Liver (tissue), 9 donors: ENCODE results near the gene DOCK10. TPM values are rescaled to one million over a fixed set of nuclear protein-coding genes. Genes with fewer than 3 reads are reported as not detected.

Experiments
- DNase-seq: peaks from one replicate; pipeline ENCODE4 v3.0.0-alpha.2; 2017; ENCODE audit warnings: low spot score
- H3K27ac ChIP-seq, 2 donors: one replicate each; pipeline ENCODE4 v1.7.0; 2013; ENCODE audit warnings: inconsistent platforms in 2 of 2, low read length in 2 of 2, control low read depth in 1 of 2, low read depth in 1 of 2, mild to moderate bottlenecking in 1 of 2
- H3K27me3 ChIP-seq, 4 donors: one replicate each; pipeline versions ENCODE4 v1.6.1 to v1.7.0; 2013; ENCODE audit warnings: low read length in 3 of 4, inconsistent platforms in 1 of 4, mild to moderate bottlenecking in 1 of 4, moderate library complexity in 1 of 4; ENCODE audit not compliant: control insufficient read depth in 4 of 4, insufficient read depth in 4 of 4
- H3K36me3 ChIP-seq, 4 donors: one replicate each; pipeline versions ENCODE4 v1.6.1 to v1.7.0; 2013; ENCODE audit warnings: low read length in 3 of 4, mild to moderate bottlenecking in 3 of 4, low read depth in 1 of 4, moderate library complexity in 1 of 4; ENCODE audit not compliant: control insufficient read depth in 4 of 4, insufficient read depth in 3 of 4
- H3K4me1 ChIP-seq, 4 donors: one replicate each; pipeline versions ENCODE4 v1.6.1 to v1.7.0; 2013; ENCODE audit warnings: low read length in 3 of 4, mild to moderate bottlenecking in 3 of 4, moderate library complexity in 1 of 4; ENCODE audit not compliant: control insufficient read depth in 4 of 4, insufficient read depth in 4 of 4
- H3K4me3 ChIP-seq, 3 donors: one replicate each; pipeline versions ENCODE4 v1.6.1 to v1.7.0; 2013; ENCODE audit warnings: low read length in 3 of 3, control low read depth in 1 of 3, low read depth in 1 of 3, mild to moderate bottlenecking in 1 of 3
- H3K9ac ChIP-seq, 2 donors: one replicate each; pipeline ENCODE4 v1.7.0; 2013; ENCODE audit warnings: low read length in 2 of 2, mild to moderate bottlenecking in 2 of 2, moderate library complexity in 2 of 2, control low read depth in 1 of 2, low read depth in 1 of 2
- H3K9me3 ChIP-seq, 4 donors: one replicate each; pipeline versions ENCODE4 v1.6.1 to v1.7.0; 2013; ENCODE audit warnings: low read length in 3 of 4; ENCODE audit not compliant: control insufficient read depth in 4 of 4
- FOXA2 ChIP-seq: IDR thresholded peaks from 2 replicates; pipeline ENCODE4 v1.6.1; 2016; ENCODE audit warnings: antibody characterized with exemption
- GABPA ChIP-seq, 2 donors: IDR thresholded peaks in 1 of 2; conservative IDR thresholded peaks in 1 of 2; 2 replicates each; pipeline ENCODE4 v1.6.1; 2016; ENCODE audit warnings: antibody characterized with exemption in 2 of 2, mild to moderate bottlenecking in 1 of 2, moderate library complexity in 1 of 2
- SP1 ChIP-seq: IDR thresholded peaks from 2 replicates; pipeline ENCODE4 v1.6.1; 2018; ENCODE audit warnings: antibody characterized with exemption, mild to moderate bottlenecking
- WGBS: extraction: QIAGEN DNeasy Blood & Tissue Kit; methylation state at CpG from one replicate; pipeline ENCODE4 v1.1.7; 2013; 5-methylcytosine and 5-hydroxymethylcytosine counted together
- polyA plus RNA-seq, 2 donors: library from polyadenylated mRNA; stranded (reverse) in 1 of 2; unstranded in 1 of 2; fragments of 200-250 nt in 1 of 2; fragments of >200 nt in 1 of 2; fragmentation: Nextera tagmentation in 1 of 2; extraction: Ambion mirVana in 1 of 2; gene quantifications; one replicate each; pipeline versions ENCODE4 v1.2.1 to v1.2.3, GENCODE V29; 2013 to 2015
- total RNA-seq, 2 donors: library from RNA; depleted of rRNA; stranded (reverse); fragments of >200 nt; gene quantifications; one replicate each; pipeline ENCODE4 v1.2.3, GENCODE V29; 2014
- TF ChIP-seq, protein P1 (sequence below): IDR thresholded peaks from 2 replicates; pipeline ENCODE4 v1.6.1; 2016; ENCODE audit warnings: antibody characterized with exemption
- TF ChIP-seq, protein P2 (sequence below): IDR thresholded peaks from 2 replicates; pipeline ENCODE4 v1.6.1; 2016; ENCODE audit warnings: antibody characterized with exemption, mild to moderate bottlenecking
- TF ChIP-seq, protein P3 (sequence below): IDR thresholded peaks from 2 replicates; pipeline ENCODE4 v1.6.1; 2016; ENCODE audit warnings: antibody characterized with exemption
- donor health status: healthy.
- donor health status: healthy.
- donor health status: healthy.
- donor health status: healthy.
- donor health status: healthy.

DOCK10 gene
- total and polyA plus RNA-seq, 4 donors, result 1.2 to 15.3 (median 6.8) TPM

DNA sequence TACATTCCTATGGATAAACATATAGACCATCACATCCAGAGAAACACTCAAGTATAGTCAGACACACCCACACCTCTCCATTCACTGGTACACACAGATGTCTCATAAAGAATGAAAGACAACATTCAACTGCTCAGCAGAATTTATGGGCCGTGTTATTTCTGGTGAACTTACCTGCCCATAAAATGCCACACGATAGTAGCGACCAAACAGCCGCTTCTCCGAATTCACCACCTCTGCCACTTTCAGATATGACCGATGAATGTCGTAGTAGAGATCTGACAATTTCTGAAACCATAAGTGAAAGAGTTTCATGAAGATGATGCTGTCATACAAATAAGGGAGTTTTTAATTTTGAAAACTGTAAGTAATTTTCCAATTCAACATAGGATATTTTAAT lies 255.4 kb downstream of the DOCK10 start:
- no peaks in the 10 kb centered on the region for H3K27me3 ChIP-seq
- DNase-seq, result no peak
- TF ChIP-seq, protein P1, sequence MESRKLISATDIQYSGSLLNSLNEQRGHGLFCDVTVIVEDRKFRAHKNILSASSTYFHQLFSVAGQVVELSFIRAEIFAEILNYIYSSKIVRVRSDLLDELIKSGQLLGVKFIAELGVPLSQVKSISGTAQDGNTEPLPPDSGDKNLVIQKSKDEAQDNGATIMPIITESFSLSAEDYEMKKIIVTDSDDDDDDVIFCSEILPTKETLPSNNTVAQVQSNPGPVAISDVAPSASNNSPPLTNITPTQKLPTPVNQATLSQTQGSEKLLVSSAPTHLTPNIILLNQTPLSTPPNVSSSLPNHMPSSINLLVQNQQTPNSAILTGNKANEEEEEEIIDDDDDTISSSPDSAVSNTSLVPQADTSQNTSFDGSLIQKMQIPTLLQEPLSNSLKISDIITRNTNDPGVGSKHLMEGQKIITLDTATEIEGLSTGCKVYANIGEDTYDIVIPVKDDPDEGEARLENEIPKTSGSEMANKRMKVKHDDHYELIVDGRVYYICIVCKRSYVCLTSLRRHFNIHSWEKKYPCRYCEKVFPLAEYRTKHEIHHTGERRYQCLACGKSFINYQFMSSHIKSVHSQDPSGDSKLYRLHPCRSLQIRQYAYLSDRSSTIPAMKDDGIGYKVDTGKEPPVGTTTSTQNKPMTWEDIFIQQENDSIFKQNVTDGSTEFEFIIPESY, result no peak
- TF ChIP-seq, protein P2, sequence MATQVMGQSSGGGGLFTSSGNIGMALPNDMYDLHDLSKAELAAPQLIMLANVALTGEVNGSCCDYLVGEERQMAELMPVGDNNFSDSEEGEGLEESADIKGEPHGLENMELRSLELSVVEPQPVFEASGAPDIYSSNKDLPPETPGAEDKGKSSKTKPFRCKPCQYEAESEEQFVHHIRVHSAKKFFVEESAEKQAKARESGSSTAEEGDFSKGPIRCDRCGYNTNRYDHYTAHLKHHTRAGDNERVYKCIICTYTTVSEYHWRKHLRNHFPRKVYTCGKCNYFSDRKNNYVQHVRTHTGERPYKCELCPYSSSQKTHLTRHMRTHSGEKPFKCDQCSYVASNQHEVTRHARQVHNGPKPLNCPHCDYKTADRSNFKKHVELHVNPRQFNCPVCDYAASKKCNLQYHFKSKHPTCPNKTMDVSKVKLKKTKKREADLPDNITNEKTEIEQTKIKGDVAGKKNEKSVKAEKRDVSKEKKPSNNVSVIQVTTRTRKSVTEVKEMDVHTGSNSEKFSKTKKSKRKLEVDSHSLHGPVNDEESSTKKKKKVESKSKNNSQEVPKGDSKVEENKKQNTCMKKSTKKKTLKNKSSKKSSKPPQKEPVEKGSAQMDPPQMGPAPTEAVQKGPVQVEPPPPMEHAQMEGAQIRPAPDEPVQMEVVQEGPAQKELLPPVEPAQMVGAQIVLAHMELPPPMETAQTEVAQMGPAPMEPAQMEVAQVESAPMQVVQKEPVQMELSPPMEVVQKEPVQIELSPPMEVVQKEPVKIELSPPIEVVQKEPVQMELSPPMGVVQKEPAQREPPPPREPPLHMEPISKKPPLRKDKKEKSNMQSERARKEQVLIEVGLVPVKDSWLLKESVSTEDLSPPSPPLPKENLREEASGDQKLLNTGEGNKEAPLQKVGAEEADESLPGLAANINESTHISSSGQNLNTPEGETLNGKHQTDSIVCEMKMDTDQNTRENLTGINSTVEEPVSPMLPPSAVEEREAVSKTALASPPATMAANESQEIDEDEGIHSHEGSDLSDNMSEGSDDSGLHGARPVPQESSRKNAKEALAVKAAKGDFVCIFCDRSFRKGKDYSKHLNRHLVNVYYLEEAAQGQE, result no peak
- TF ChIP-seq, protein P3, sequence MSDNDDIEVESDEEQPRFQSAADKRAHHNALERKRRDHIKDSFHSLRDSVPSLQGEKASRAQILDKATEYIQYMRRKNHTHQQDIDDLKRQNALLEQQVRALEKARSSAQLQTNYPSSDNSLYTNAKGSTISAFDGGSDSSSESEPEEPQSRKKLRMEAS, result no peak
- no peak for TF ChIP-seq SP1
- H3K9ac ChIP-seq, result no peak overlapping the region
- no peak overlapping the region for H3K4me3 ChIP-seq
- peaks cover 0 to 3% (median under 1%) of the 10 kb centered on the region in 4 donors for H3K4me1 ChIP-seq
- WGBS, result 93% methylated on average over 7 of the region's 7 CpGs
- no peak overlapping the region for H3K27ac ChIP-seq
- H3K9me3 ChIP-seq, result no peaks in the 10 kb centered on the region
- H3K36me3 ChIP-seq, result peaks cover 0 to 6% (median 5%) of the 10 kb centered on the region in 4 donors

DNA sequence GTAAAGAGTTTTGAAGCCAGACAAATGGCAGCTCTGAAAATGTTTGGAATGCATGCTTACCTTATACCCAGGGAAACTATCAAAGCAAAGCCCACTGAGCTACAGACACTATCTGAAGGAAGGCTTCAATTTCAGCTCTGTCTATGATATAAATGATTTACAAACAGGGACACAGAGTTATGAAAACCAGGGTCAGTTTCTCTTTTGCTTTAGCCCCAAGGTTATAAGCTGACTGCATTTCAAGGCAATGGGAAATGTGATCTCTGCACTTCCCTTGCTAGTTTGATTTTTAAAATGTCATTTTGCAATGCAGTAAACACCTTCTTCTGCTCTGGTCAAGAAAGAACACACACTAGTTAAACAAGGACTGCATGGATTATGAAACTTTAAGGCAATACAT lies 260.9 kb downstream of the DOCK10 start:
- no peak for DNase-seq
- no peak for TF ChIP-seq GABPA (IDR thresholded peaks at IDR 0.05 in 1 of 2, conservative IDR thresholded peaks at IDR 0.05 in 1 of 2)
- no peak for TF ChIP-seq FOXA2
- TF ChIP-seq, protein P2, result no peak
- TF ChIP-seq SP1, result no peak
- TF ChIP-seq, protein P1, result no peak
- Histone ChIP-seq H3K27ac (no peak overlapping the region), H3K4me1 (peaks cover 0 to 3% (median 3%) of the 10 kb centered on the region in 4 donors), H3K9ac (no peak overlapping the region), H3K4me3 (no peak overlapping the region), H3K36me3 (no peaks in the 10 kb centered on the region), H3K27me3 (no peaks in the 10 kb centered on the region), H3K9me3 (no peaks in the 10 kb centered on the region)
